GM21619 (cell line): Measurements from ENCODE around the gene CCNO.

ENCODE experiments used
- ATAC-seq: cut with Tn5 transposase; IDR thresholded peaks from one replicate; pipeline ENCODE4 v1.9.1; 2021; ENCODE audit not compliant: unreplicated experiment

CCNO gene

DNA sequence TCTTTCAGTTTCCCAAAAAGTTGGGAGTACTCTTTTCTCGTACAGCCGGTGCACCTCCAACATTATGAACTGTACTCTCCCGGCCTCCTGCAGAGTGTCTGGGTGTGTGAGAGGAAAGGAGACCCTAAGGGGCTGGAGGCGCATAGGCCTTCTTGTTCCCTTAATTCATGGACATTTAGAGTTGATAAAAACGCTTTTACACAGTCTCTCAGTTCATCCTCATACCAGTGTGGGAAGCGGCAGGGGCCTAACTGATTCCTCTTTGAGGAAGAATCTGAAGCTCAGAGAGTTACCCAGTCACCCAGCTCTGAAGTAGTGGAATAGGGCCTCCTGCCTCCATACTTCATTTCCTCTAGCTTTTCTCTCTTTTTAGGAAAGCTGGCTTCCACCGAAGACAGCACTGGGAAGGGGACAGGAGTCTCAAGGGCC, 9.6 kb downstream of the CCNO start:
- ATAC-seq, result no peak

DNA sequence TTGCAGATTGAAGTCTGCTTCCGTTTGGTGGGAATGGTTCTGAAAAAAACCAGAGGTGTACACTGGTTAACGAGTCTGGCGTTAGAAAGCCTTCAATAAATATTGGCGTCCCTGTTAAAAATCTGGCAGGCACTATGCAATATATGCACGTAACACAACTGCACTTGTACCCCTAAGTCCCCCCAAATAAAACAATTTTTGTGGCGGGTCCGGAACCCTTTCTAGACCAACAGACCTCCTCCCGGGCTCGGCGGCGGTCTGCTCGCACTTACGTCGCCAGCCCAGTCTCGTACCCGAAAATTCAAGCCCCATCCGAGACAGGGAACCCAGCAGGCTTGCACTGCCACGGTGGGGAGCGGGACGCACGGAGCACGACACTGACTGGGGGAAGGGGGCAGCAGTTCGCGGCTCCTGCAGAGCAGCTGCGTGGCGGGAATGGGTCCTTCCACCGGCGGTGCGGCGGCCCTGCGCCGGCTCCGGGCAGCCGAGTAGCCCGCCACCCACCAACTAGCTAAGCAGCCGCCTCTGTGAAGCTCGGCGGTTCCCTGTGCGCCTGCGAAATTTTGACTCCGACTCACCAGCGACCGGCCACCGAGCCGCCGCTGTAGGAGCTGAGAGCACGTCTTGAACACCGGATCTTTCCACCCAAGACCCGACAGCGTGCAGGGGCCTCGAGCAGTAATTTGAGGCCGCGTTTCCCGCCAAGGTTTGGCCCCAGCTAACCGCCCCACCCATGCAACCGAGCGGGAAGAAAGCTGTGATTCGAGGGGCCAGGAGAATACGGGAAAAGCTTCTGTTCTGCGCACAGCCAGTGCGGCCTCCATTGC, 10.2 kb downstream of the CCNO start:
- no peak for ATAC-seq

DNA sequence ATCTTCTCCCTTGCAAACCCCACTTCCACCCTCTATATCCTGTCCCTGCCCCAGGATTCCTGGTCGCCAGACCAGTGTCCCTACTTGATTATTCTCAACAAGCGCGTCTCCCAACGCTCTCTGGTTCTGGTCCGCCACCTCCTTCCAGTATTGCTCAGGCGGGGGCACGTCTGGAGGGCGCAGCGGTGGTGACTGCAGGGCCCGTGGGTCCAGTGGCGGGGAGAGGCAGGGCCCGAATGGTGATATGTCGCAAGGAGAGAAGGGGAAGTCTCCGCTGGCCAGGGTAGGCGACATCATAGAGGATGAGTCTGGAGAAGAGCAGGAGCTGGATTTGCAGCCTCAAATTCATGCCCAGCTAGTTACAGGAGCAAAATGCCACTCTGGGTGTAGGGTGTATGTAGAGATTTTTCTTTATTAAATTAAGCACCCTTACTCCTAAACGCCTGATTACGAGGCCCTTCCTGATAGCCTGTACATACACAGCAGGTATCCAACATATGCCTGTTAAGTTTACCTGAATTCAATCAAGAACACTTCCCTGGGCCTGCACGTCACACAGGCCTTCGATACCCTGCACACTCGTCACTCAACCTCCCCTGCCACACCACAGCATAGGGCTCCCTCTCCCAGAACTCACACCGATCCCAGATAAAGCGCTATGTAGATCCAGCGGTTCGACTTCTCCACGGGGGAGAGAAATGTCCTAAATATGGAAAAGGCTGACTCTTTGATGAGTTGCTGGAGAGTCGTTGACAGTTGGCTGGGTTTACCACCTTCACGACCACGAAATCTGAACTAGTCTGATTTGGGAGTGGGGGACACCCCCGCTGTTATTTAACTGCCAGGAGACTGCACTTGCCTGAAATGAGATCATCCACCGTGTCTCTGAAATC, 11.1 kb downstream of the CCNO start:
- no peak for ATAC-seq

DNA sequence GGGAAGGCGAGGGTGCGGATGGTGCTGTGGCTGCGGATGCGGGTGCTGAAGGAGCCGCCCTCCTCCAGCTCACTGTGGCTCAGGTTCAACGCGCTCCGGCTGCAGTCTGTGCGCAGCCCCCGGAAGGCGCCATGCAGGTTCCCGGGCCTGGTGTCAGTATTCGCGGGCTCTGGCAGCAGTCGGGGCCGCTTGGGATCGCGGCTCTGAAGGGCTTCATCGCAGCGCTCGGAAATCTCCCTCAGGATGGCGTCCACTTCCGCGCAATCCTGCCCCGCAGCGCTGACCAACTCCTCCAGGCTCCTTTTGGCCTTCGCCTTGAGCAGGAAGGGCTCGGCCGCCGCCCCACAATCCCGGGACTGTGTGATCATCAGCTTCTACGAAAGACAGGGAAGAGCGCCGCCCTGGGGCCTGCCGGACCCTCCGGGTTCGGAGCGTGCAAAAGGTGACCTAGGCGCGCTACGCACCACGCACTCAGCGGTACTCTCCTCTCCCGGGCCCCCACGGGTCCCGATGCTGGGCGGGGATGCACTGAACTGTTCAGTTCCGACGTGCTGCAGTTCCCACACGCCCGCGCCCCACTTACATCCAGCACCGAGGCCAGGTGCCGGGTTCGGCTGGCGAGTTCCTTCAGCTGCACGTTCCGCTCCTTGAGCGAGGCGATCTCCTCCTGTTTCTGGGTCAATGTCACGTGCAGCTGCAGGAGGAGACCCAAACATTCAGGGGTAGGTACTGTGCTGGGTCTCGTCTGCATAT, 12.8 kb downstream of the CCNO start:
- no peak for ATAC-seq

DNA sequence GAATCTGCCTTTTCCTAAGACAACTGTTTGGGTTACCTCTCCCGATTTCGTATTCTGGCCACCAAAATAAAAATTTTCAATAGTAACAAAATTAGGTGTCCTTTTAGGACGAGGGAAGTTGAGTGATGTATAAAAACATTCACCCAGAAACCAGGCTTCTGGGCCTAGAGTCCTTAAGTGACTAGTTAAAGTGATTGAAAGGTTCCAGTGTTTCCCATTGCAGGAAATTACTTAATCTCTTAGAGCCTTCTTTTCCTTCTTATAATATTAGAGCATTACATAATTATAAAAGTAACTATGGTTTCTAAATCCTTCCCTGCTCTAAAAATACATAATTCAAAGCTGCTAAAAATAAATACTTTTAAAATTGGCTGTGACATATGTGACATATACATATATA, 13.6 kb downstream of the CCNO start:
- no peak for ATAC-seq

DNA sequence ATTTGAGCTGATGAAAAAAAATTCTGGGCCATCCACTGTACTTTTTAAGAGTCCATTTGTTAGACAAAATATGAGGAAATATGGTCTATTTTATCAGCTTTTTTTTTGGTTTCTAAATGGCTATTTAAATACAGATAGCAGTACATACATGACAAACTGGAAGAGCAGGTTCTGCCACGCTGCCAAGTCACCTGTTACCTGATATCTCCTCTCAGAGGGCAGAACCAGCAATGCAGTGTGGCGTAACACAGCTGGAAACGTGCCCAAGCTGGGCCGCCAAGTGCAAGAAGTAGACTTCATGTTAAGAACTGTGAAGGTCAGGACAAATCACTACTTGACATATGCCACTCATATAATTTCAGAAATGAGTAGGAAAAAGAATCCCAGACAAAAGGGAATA, 14.4 kb downstream of the CCNO start:
- ATAC-seq, result no peak

DNA sequence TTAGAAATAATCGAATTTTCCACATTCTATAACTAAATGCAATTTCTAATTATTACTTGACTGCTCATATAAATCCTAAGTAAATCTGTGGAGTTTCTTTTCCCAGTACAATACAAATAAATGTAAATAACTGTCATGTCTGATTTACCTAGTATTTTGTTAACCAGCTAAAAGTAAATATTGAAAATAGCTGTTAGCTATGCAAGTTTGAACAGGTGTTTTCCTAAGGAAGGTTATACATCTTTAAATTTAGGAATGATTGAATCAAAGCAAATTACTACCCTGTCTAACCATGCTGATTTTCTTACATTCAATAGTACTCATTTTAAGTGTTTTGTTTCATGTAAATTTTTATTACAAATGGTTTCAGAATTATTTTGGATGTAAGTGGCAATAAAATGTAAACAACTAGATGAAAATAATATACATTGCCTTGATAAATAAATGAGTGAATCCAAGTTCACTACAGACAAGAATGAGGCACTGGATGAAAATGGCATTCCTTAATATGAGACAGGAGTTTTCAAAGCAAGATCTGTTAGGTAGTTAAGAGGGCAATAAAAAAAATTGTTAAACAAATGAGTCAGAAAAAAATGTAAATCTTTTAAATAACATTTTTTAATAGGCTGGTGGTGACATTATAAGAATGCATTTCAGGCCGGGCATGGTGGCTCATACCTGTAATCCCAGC, 22.1 kb downstream of the CCNO start:
- no peak for ATAC-seq

DNA sequence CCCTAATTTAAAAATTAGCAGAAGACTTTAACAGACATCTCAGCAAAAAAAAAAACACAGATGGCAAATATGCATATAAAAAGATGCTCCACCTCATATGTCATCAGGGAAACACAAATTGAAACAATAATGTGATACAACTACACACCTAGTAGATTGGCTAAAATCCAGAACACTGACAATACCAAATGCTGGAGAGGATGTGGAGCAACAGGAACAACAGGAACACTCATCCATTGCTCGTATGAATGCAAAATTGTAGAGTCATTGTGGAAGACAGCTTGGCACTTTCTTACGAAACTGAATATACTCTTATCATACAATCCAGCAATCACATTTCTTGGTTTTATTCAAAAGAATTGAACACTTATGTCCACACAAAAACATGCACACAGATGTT, 28.4 kb downstream of the CCNO start:
- ATAC-seq, result no peak

DNA sequence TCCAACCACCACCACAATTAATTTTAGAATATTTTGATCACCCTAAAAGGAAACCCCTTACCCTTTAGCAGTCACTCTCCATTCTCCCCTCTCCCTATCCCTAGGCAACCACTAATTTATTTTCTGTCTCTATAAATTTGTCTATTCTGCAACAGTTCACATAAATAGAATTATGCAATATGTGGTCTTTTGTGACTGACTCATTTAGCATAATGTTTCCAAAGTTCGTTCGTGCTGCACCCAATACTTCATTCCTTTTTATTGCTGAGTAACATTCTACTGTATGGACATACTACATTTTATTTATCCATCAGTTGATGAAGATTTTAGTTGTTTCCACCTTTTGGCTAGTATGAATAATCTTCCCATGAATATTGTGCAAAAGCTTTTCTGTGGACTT, 42.2 kb downstream of the CCNO start:
- ATAC-seq, result no peak

DNA sequence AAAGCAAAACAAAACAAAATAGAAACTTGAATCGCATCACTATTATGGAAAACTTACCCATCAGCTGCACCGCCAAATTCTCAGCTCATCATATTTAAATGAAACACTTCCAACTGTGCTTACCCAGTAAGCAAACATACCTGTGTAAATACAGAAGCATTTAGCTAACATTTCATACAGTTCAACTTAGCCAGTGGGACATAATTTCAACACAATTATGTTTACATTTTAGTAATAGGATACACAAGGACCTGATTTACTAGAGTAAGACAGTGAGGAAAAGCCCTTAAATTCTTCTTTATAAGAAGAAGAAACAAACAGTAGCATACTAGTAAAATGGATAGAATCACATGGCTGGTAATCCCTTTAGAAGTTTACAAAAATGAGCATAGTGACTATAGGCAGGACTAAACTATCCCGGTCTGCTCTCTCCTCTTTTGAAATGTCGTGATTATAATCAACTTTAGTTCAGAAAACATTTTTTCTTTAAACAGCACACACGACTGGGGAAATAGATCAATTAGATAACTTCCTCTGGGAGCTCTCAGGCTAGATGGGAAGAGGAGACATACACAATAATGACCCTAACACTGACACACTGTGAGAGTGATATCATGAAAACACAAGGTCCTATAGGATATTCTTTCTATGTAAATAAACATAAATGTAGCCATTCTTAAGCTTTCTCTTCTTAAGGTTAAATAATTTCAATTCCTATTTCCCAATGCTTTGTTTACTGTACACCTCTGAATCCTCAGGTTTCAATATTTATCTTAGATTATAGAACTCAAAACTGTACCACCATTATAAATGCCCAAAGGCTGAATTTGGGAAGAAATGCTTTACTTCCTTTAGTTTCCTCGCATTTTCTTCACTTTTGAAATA, 44.5 kb downstream of the CCNO start:
- no peak for ATAC-seq

DNA sequence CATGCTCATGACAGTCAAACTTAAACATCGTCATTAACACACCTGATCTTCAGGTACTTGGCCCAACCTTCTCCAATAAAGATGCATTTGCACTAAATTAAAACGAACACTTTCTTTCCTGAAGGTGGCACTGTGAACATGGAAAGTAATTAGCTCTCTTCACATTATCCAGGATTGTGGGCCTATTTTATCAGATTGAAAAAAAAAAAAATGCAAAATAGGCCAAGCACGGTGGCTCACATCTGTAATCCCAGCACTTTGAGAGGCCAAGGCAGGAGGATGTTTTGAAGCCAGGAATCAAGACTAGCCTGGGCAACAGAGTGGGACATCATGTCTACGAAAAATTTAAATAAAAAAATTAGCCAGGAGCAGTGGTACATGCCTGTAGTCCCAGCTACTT, 46.0 kb downstream of the CCNO start:
- no peak for ATAC-seq
